ENCODE results near the gene PRR12. TPM values are rescaled to one million over a fixed set of nuclear protein-coding genes. Genes with fewer than 3 reads are reported as not detected.

Gene PRR12
- total RNA-seq, 1 experiment from 2014 or later: 22.9 TPM

GRCh38 chr19:49588365-49589122 is 2.4 kb upstream of the PRR12 start:
- no peak overlapping the region for H3K27ac ChIP-seq (ENCODE audit: low read length)
- CTCF ChIA-PET: no interaction called here
- POLR2A ChIA-PET: no interaction called here
- H3K36me3 ChIP-seq (ENCODE audit: control insufficient read depth, insufficient read depth, low read length): peaks cover 4% of the 10 kb centered on the region; the same call in 1 of the 2 replicates
- no peak for DNase-seq (ENCODE audit: low read depth, low spot score)
- no peaks in the 10 kb centered on the region for H3K9me3 ChIP-seq (ENCODE audit: control insufficient read depth, insufficient read depth, low read depth, low read length)
- no peaks in the 10 kb centered on the region for H3K27me3 ChIP-seq (ENCODE audit: control insufficient read depth, insufficient read depth, low read length)
- in situ Hi-C loops (cut with HindIII; ENCODE audit: low pct_unique_long_range_greater_than_20kb, low sequenced_read_pairs) (no loop called here), intact Hi-C loops (cut with micrococcal nuclease; ENCODE audit: unreplicated experiment) (no loop called here)
- no peak for ATAC-seq
- peaks cover 1% of the 10 kb centered on the region for H3K4me1 ChIP-seq (ENCODE audit: control insufficient read depth, insufficient read depth, low read length)
- BruUV-seq (replicated peaks): no TSS peak
- TF ChIP-seq REST (IDR thresholded peaks at IDR 0.05; ENCODE audit: insufficient read depth in 1 of 2, low read depth in 2 of 2, low read length in 1 of 2): no peak
- no peak for TF ChIP-seq TCF7L2 (IDR thresholded peaks at IDR 0.05; ENCODE audit: low read depth, low read length)
- TF ChIP-seq CTCF (IDR thresholded peaks at IDR 0.05): no peak
- TF ChIP-seq POLR2AphosphoS5 (IDR thresholded peaks at IDR 0.05; ENCODE audit: low read depth, low read length): no peak
- no peak for TF ChIP-seq SIN3A (IDR thresholded peaks at IDR 0.05; ENCODE audit: borderline replicate concordance, insufficient read depth, low read depth, low read length)
- H3K4me3 ChIP-seq (ENCODE audit: low read depth in 2 of 2, low read length in 2 of 2): no peak overlapping the region

- peaks cover 8% of the 10 kb centered on the region for H3K4me1 ChIP-seq (ENCODE audit: control insufficient read depth, insufficient read depth, low read length)
- no peak overlapping the region for H3K27ac ChIP-seq (ENCODE audit: low read length)
- no peaks in the 10 kb centered on the region for H3K27me3 ChIP-seq (ENCODE audit: control insufficient read depth, insufficient read depth, low read length)
- no peak overlapping the region for H3K4me3 ChIP-seq (ENCODE audit: low read depth in 2 of 2, low read length in 2 of 2)
- no peak; the same call in 1 of the 2 replicates for ATAC-seq
- H3K36me3 ChIP-seq (ENCODE audit: control insufficient read depth, insufficient read depth, low read length): peaks cover 4% of the 10 kb centered on the region; the same call in 1 of the 2 replicates
- no peak for TF ChIP-seq POLR2AphosphoS5 (IDR thresholded peaks at IDR 0.05; ENCODE audit: low read depth, low read length)
- no peak for TF ChIP-seq TCF7L2 (IDR thresholded peaks at IDR 0.05; ENCODE audit: low read depth, low read length)
- TF ChIP-seq REST (IDR thresholded peaks at IDR 0.05; ENCODE audit: insufficient read depth in 1 of 2, low read depth in 2 of 2, low read length in 1 of 2): no peak
- TF ChIP-seq SIN3A (IDR thresholded peaks at IDR 0.05; ENCODE audit: borderline replicate concordance, insufficient read depth, low read depth, low read length): no peak
- no peak for TF ChIP-seq CTCF (IDR thresholded peaks at IDR 0.05)
- in situ Hi-C loops (cut with HindIII; ENCODE audit: low pct_unique_long_range_greater_than_20kb, low sequenced_read_pairs): no loop called here
- H3K9me3 ChIP-seq (ENCODE audit: control insufficient read depth, insufficient read depth, low read depth, low read length): no peaks in the 10 kb centered on the region
- no peak for DNase-seq (ENCODE audit: low read depth, low spot score)
- no TSS peak for BruUV-seq (replicated peaks)
- intact Hi-C loops (cut with micrococcal nuclease; ENCODE audit: unreplicated experiment): no loop called here
- ChIA-PET CTCF (no interaction called here), POLR2A (no interaction called here)
Observed at GRCh38 chr19:49589502-49589905, 1.5 kb upstream of the PRR12 start.
